GM23248 (cell line): Measurements from ENCODE around the gene PNISR. TPM values are rescaled to one million over a fixed set of nuclear protein-coding genes. Genes with fewer than 3 reads are reported as not detected.

Source experiments
- DNase-seq: peaks from one replicate; pipeline ENCODE4 v3.0.0-alpha.2; 2015
- H2AFZ ChIP-seq: fragments of 200-600 bp; sonication (generic); 2 replicates; pipeline ENCODE4 v1.6.1; 2016; ENCODE audit warnings: antibody characterized with exemption
- H3F3A ChIP-seq: fragments of 200-600 bp; sonication (generic); 2 replicates; pipeline ENCODE4 v1.6.1; 2016; ENCODE audit warnings: mild to moderate bottlenecking, antibody characterized with exemption, mixed run types; ENCODE audit not compliant: insufficient read depth
- H3K27ac ChIP-seq: fragments of 200-600 bp; sonication (generic); 2 replicates; pipeline ENCODE4 v1.5.1; 2016; ENCODE audit warnings: mild to moderate bottlenecking
- H3K27me3 ChIP-seq: fragments of 200-600 bp; sonication (generic); replicated peaks from 2 replicates; pipeline ENCODE4 v1.6.1; 2016; ENCODE audit warnings: mild to moderate bottlenecking; ENCODE audit not compliant: insufficient read depth
- H3K36me3 ChIP-seq: fragments of 200-600 bp; sonication (generic); 2 replicates; pipeline ENCODE4 v1.6.1; 2016; ENCODE audit warnings: low read depth, mild to moderate bottlenecking
- H3K4me1 ChIP-seq: fragments of 200-600 bp; sonication (generic); 2 replicates; pipeline ENCODE4 v1.6.1; 2016; ENCODE audit warnings: mild to moderate bottlenecking; ENCODE audit not compliant: insufficient read depth
- H3K4me2 ChIP-seq: fragments of 200-600 bp; sonication (generic); one replicate; pipeline ENCODE4 v1.6.1; 2016; ENCODE audit warnings: mild to moderate bottlenecking; ENCODE audit not compliant: unreplicated experiment
- H3K4me3 ChIP-seq: fragments of 200-600 bp; sonication (generic); 2 replicates; pipeline ENCODE4 v1.5.1; 2016; ENCODE audit warnings: mild to moderate bottlenecking
- H3K79me2 ChIP-seq: fragments of 200-600 bp; sonication (generic); 2 replicates; pipeline ENCODE4 v1.6.1; 2016; ENCODE audit warnings: mild to moderate bottlenecking; ENCODE audit not compliant: insufficient read depth
- H3K9ac ChIP-seq: fragments of 200-600 bp; sonication (generic); 2 replicates; pipeline ENCODE4 v1.6.1; 2016; ENCODE audit warnings: mild to moderate bottlenecking
- H3K9me2 ChIP-seq: fragments of 200-600 bp; sonication (generic); 2 replicates; pipeline ENCODE4 v1.6.1; 2016; ENCODE audit warnings: mixed run types, mild to moderate bottlenecking, moderate library complexity; ENCODE audit not compliant: insufficient read depth
- H3K9me3 ChIP-seq: fragments of 200-600 bp; sonication (generic); one replicate; pipeline ENCODE4 v1.6.1; 2017; ENCODE audit warnings: low read depth
- H4K20me1 ChIP-seq: fragments of 200-600 bp; sonication (generic); 2 replicates; pipeline ENCODE4 v1.6.0; 2016; ENCODE audit not compliant: insufficient read depth
- EZH2 ChIP-seq: fragments of 200-600 bp; sonication (generic); IDR thresholded peaks from 2 replicates; pipeline ENCODE4 v1.6.1; 2018; ENCODE audit warnings: antibody characterized with exemption, mild to moderate bottlenecking; ENCODE audit not compliant: insufficient read depth, poor library complexity, severe bottlenecking
- EZH2phosphoT487 ChIP-seq: fragments of 200-600 bp; sonication (generic); IDR thresholded peaks from 2 replicates; pipeline ENCODE4 v1.6.1; 2018; ENCODE audit warnings: antibody characterized with exemption, moderate library complexity, mild to moderate bottlenecking, low read depth; ENCODE audit not compliant: insufficient read depth
- WGBS, 2 experiments: methylation state at CpG; one replicate each; pipeline ENCODE4 v1.1.6; 2015 to 2017; ENCODE audit warnings: low lambda C conversion rate in 2 of 2, low coverage in 1 of 2; ENCODE audit errors: missing lambda C conversion rate in 2 of 2; 5-methylcytosine and 5-hydroxymethylcytosine counted together
- in situ Hi-C: fragments of 300-500 bp; cut with MboI; formaldehyde crosslinking; loops from 2 replicates; pipeline ENCODE4 v1.15.0; 2020
- polyA plus RNA-seq: library from polyadenylated mRNA; unstranded; fragments of >200 nt; fragmentation: Nextera tagmentation; extraction: Ambion mirVana; gene quantifications from 2 replicates; pipeline ENCODE4 v1.2.1, GENCODE V29; 2016
- total RNA-seq: library from RNA; depleted of rRNA; stranded (reverse); fragments of >200 nt; shearing (Covaris generic); gene quantifications from 2 replicates; pipeline ENCODE4 v1.2.3, GENCODE V29; 2014

The PNISR gene
- total and polyA plus RNA-seq, 2 experiments from 2014 or later, result 46.6 to 55.8 TPM

DNA sequence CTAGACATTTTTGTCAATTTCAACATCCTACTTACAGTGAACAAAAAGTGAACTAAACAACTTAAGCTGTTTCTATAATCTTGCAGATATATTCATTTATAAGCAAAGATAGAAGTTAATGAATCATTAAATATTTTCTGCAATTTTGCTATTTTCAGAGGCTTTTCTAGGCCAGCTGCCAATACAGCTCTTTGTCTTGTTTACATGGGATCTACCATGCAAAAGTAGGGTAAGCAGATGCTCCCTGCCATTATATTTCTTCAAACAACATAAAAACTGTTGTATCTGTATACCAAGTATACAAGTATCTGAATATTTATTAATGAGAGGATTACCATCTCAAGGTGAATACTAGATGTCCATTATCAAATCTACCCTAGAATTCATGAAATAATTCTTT is 15.4 kb downstream of the PNISR start:
- H3K9me2 ChIP-seq, result no peaks in the 10 kb centered on the region
- TF ChIP-seq EZH2phosphoT487 (no peak), EZH2 (no peak)
- peaks cover 68% of the 10 kb centered on the region for H3K36me3 ChIP-seq
- DNase-seq, result no peak
- peaks cover 81% of the 10 kb centered on the region for H3K79me2 ChIP-seq
- no peaks in the 10 kb centered on the region; the same call in 1 of the 2 replicates for H4K20me1 ChIP-seq
- in situ Hi-C loops, result no loop called here
- no peak overlapping the region for H3K4me3 ChIP-seq
- H3K27ac ChIP-seq, result no peak overlapping the region
- H3K4me1 ChIP-seq, result no peaks in the 10 kb centered on the region
- H3K4me2 ChIP-seq, result no peak overlapping the region
- H3K9me3 ChIP-seq, result no peaks in the 10 kb centered on the region
- no peaks in the 10 kb centered on the region for H3F3A ChIP-seq
- H3K9ac ChIP-seq, result no peak overlapping the region
- H2AFZ ChIP-seq, result no peak overlapping the region
- no peaks in the 10 kb centered on the region for H3K27me3 ChIP-seq

DNA sequence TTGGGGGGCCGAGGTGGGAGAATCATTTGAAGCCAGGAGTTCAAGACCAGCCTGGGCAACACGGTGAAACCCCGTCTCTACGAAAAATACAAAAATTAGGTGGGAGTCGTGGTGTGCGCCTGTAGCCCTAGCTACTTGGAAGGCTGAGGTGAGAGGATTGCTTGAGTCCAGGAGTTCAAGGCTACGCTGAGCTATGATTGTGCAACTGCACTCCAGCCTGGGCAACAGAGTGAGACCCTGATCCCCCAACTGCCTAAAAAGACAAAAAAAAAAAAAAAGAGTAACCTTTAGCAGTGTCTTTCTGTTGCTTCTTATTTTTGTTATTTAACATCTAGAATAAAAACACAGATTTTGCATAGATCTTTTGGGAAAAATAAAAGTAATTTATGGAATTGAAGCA is 18.0 kb downstream of the PNISR start:
- Histone ChIP-seq H3K79me2 (peaks cover 55% of the 10 kb centered on the region), H3K27ac (no peak overlapping the region), H3K9me2 (no peaks in the 10 kb centered on the region), H4K20me1 (no peaks in the 10 kb centered on the region), H3F3A (peaks cover 5% of the 10 kb centered on the region; the same call in 1 of the 2 replicates), H3K4me2 (no peak overlapping the region), H3K27me3 (no peaks in the 10 kb centered on the region), H2AFZ (no peak overlapping the region), H3K9me3 (no peaks in the 10 kb centered on the region), H3K4me3 (no peak overlapping the region), H3K9ac (no peak overlapping the region), H3K4me1 (no peaks in the 10 kb centered on the region), H3K36me3 (peaks cover 79% of the 10 kb centered on the region)
- in situ Hi-C loops, result no loop called here
- 82 to 85% methylated on average over 7 of the region's 7 CpGs for WGBS, 2 experiments
- TF ChIP-seq EZH2phosphoT487 (no peak), EZH2 (no peak)
- DNase-seq, result no peak

DNA sequence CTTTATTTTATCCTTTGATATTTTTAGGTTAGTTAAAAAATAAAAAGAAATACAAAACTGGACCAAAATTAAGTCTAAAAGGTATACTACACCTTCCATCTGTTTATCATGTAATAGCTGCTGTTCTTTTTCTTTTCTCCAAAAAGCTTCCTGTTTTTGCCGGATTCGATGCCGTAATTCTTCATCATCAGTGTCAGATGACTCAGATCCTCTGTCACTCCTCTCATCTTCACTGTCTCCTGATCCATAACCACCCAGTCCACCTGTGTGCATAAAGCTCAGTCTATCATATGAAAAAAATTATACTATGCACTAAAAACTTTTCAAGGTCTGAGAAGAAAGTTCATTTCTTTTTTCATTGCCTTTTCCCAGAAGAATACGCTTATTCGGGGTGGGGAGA is 22.7 kb downstream of the PNISR start:
- no peak for DNase-seq
- Histone ChIP-seq H2AFZ (no peak overlapping the region), H3K4me2 (no peak overlapping the region), H3K27me3 (no peaks in the 10 kb centered on the region), H3K9ac (no peak overlapping the region), H4K20me1 (no peaks in the 10 kb centered on the region), H3K27ac (no peak overlapping the region), H3K4me1 (no peaks in the 10 kb centered on the region), H3K79me2 (peaks cover 8% of the 10 kb centered on the region; the same call in 1 of the 2 replicates), H3K4me3 (no peak overlapping the region), H3K9me3 (no peaks in the 10 kb centered on the region), H3K9me2 (no peaks in the 10 kb centered on the region), H3F3A (peaks cover 37% of the 10 kb centered on the region), H3K36me3 (peaks cover 95% of the 10 kb centered on the region)
- in situ Hi-C loops, result no loop called here
- 97 to 98% methylated on average over 5 of the region's 5 CpGs for WGBS, 2 experiments
- no peak for TF ChIP-seq EZH2
- no peak for TF ChIP-seq EZH2phosphoT487

DNA sequence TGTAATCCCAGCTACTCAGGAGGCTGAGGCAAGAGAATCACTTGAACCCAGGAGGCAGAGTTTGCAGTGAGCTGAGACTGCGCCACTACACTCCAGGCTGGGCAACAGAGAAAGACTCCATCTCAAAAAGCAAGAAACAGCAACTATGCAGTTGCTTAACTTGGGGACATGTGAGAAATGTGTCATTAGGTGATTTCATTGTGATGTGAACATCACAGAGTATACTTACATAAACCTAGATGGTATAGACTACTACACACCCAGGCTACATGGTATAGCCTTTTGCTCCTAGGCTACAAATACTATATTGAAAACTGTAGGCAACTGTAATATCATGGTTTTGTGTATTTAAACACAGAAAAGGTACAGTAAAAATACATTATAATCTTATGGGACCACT is 27.8 kb downstream of the PNISR start:
- Histone ChIP-seq H3K9me3 (no peaks in the 10 kb centered on the region), H3K27ac (no peak overlapping the region), H4K20me1 (no peaks in the 10 kb centered on the region), H3K27me3 (no peaks in the 10 kb centered on the region), H3K4me1 (no peaks in the 10 kb centered on the region), H3K79me2 (no peaks in the 10 kb centered on the region), H3K4me3 (no peak overlapping the region), H3K4me2 (no peak overlapping the region), H3K9ac (no peak overlapping the region), H3F3A (peaks cover 53% of the 10 kb centered on the region), H3K36me3 (peaks cover 48% of the 10 kb centered on the region), H2AFZ (no peak overlapping the region), H3K9me2 (no peaks in the 10 kb centered on the region)
- in situ Hi-C loops, result no loop called here
- TF ChIP-seq EZH2phosphoT487 (no peak), EZH2 (no peak)
- WGBS, 2 experiments, result 43 to 56% methylated on average over 1 of the region's 1 CpG
- DNase-seq, result no peak

DNA sequence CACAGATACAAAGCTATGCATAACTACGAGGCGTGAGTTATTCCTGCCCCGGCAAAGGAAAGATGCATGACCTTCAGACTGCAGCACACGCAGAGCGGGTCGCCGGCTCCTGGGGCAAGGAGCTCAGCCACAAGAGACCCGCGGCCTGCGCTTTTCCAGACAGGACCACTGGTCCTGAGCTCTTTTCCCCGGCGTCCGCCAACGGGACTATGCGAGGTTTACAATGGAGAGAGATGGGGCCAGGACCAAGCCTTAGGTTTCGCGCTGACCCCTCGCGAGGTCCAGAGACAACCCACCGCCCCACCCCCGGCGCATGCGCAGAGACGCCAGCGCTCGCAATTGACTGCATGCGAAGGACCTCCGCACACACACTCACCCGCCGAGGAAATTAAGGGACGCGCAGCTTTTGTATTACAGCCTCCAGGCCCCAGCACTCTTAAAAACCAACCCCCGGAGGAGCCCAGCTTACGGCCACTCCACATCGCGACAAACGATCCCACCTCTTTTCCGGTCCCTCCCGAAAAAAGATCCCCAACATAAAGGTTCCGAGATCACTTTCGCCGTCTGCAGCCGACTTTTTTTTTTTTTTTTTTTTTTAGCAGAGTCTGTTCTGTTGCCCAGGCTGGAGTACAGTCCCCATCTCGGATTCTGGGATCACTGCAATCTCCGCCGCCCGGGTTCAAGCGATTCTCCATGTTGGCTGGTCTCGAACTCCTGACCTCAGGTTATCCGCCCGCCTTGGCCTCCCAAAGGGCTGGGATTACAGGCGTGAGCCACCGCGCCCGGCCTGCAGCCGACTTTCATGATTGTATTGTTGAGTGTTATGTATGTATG is 31.2 kb downstream of the PNISR start, which contains the start of gene COQ3:
Gene COQ3 (minus strand): TSS at position 498 of the 834 bp plus-strand sequence. CDS start 16 bp downstream, at position 482.
- Histone ChIP-seq H3K4me1 (no peaks in the 10 kb centered on the region), H3K9ac (peak within 1 kb of the TSS; percentile 94), H3K4me3 (peak within 1 kb of the TSS; percentile 95), H2AFZ (peak within 1 kb of the TSS; percentile 98), H3K9me2 (no peaks in the 10 kb centered on the region), H3K27ac (peak within 1 kb of the TSS; percentile 80), H3K4me2 (peak within 1 kb of the TSS; percentile 68), H3K36me3 (peaks cover 16% of the 10 kb centered on the region), H3K9me3 (no peaks in the 10 kb centered on the region), H4K20me1 (no peaks in the 10 kb centered on the region), H3K27me3 (no peaks in the 10 kb centered on the region), H3K79me2 (no peaks in the 10 kb centered on the region), H3F3A (peaks cover 34% of the 10 kb centered on the region)
- no peak for TF ChIP-seq EZH2
- WGBS, 2 experiments, result 14% methylated on average over 49 to 55 of the region's 56 CpGs
- peak; percentile 79 for DNase-seq
- in situ Hi-C loops, result no loop called here
